HepG2 (cell line): ENCODE data around the gene KIF2C. TPM values are rescaled to one million over a fixed set of nuclear protein-coding genes. Genes with fewer than 3 reads are reported as not detected.

ENCODE experiments used
- AKNA ChIP-seq: sonication (generic); formaldehyde crosslinking; IDR thresholded peaks from 2 replicates; pipeline ENCODE4 v1.4.0; 2020; ENCODE audit warnings: missing genetic modification reagents, borderline replicate concordance
- CSRNP1 ChIP-seq: sonication (generic); formaldehyde crosslinking; IDR thresholded peaks from 2 replicates; pipeline ENCODE4 v1.8.1; 2023; ENCODE audit warnings: mild to moderate bottlenecking, missing genetic modification reagents
- ETV5 ChIP-seq: IDR thresholded peaks from 2 replicates; pipeline ENCODE4 v1.6.1; 2018; ENCODE audit warnings: missing biosample characterization, missing genetic modification reagents, inconsistent platforms, borderline replicate concordance
- GATA4 ChIP-seq: sonication (generic); IDR thresholded peaks from 2 replicates; pipeline ENCODE4 v1.6.1; 2016; ENCODE audit warnings: antibody characterized with exemption, low read depth, borderline replicate concordance
- GRHL1 ChIP-seq: sonication (generic); formaldehyde crosslinking; conservative IDR thresholded peaks from 2 replicates; pipeline ENCODE4 v1.8.0; 2022; ENCODE audit warnings: missing genetic modification reagents
- HDAC6 ChIP-seq: fragments of 200-600 bp; sonication (generic); IDR thresholded peaks from 2 replicates; pipeline ENCODE4 v1.7.0; 2017; ENCODE audit warnings: mild to moderate bottlenecking, antibody characterized with exemption, low read length, low read depth
- IKZF1 ChIP-seq: fragments of 450-650 bp; IDR thresholded peaks from 2 replicates; pipeline ENCODE4 v1.7.1; 2016
- MXD1 ChIP-seq: sonication (generic); formaldehyde crosslinking; IDR thresholded peaks from 2 replicates; pipeline ENCODE4 v1.4.0; 2020; ENCODE audit warnings: mild to moderate bottlenecking, missing genetic modification reagents
- PAXIP1 ChIP-seq: sonication (generic); formaldehyde crosslinking; conservative IDR thresholded peaks from 2 replicates; pipeline ENCODE4 v1.4.0; 2020; ENCODE audit warnings: mild to moderate bottlenecking, missing genetic modification reagents, moderate library complexity
- POLR2AphosphoS2 ChIP-seq: IDR thresholded peaks from 2 replicates; pipeline ENCODE4 v1.6.1; 2011; ENCODE audit warnings: low read depth, low read length, improper control_type of control experiment
- SAP130 ChIP-seq: IDR thresholded peaks from 2 replicates; pipeline ENCODE4 v1.6.1; 2016; ENCODE audit warnings: low read depth
- TBX3 ChIP-seq: fragments of 450-650 bp; IDR thresholded peaks from 2 replicates; pipeline ENCODE4 v1.6.1; 2017; ENCODE audit warnings: antibody characterized with exemption, mild to moderate bottlenecking, inconsistent platforms, borderline replicate concordance
- ZNF124 ChIP-seq: sonication (generic); formaldehyde crosslinking; IDR thresholded peaks from 2 replicates; pipeline ENCODE4 v1.4.0; 2020; ENCODE audit warnings: missing genetic modification reagents
- ZNF251 ChIP-seq: sonication (generic); formaldehyde crosslinking; IDR thresholded peaks from 2 replicates; pipeline ENCODE4 v1.9.0; 2021; ENCODE audit warnings: mild to moderate bottlenecking, missing genetic modification reagents
- ZNF652 ChIP-seq: IDR thresholded peaks from 2 replicates; pipeline ENCODE4 v1.6.1; 2016; ENCODE audit warnings: low read depth, borderline replicate concordance
- ZNF713 ChIP-seq: sonication (generic); formaldehyde crosslinking; IDR thresholded peaks from 2 replicates; pipeline ENCODE4 v1.4.0; 2020; ENCODE audit warnings: mild to moderate bottlenecking, missing genetic modification reagents
- polyA plus RNA-seq, 8 experiments: library from polyadenylated mRNA; depleted of rRNA in 3 of 8; stranded (reverse) in 7 of 8; unstranded in 1 of 8; fragments of >200 nt; fragmentation: Illumina TruSeq in 4 of 8; extraction: Trizol in 4 of 8; gene quantifications; 2 replicates each; pipeline versions ENCODE4 v1.2.1 to v1.2.3, GENCODE V29; 2011 to 2016; ENCODE audit warnings: low read depth in 4 of 8, missing spikeins in 1 of 8, mixed read lengths in 1 of 8; ENCODE audit not compliant: insufficient read depth in 1 of 8
- total RNA-seq, 5 experiments: library from RNA; depleted of rRNA; stranded (reverse); fragments of >200 nt; fragmentation: Illumina TruSeq; extraction: Trizol; gene quantifications; 2 replicates each; pipeline ENCODE4 v1.2.3, GENCODE V29; 2016; ENCODE audit warnings: low read depth in 1 of 5

The KIF2C gene
- total and polyA plus RNA-seq, 2 of the 13 experiments (the other 11 are each of a cell fraction or from before 2014, with no cell fraction given) = 29.7 to 53.7 TPM

GRCh38 chr1:44721485-44722361 is 17.9 kb upstream of the KIF2C start (continued):
- TF ChIP-seq AKNA (no peak), ZNF652 (peak; percentile 51; the same call in 1 of the 2 replicates), TBX3 (0 out of 2 replicates have a peak, but pooled peaks have one; percentile 8), ZNF251 (CRISPR knock-in tag) (no peak; the same call in 1 of the 2 replicates), ZNF713 (CRISPR knock-in tag) (no peak), GATA4 (peak; percentile 100), IKZF1 (no peak), POLR2AphosphoS2 (peak; percentile 99), ETV5 (CRISPR knock-in tag) (peak; percentile 56), SAP130 (peak; percentile 56), CSRNP1 (CRISPR knock-in tag) (no peak), PAXIP1 (CRISPR knock-in tag) (peak; percentile 9; the same call in 1 of the 2 replicates), ZNF124 (peak; percentile 95), HDAC6 (no peak; the same call in 1 of the 2 replicates), MXD1 (CRISPR knock-in tag) (no peak), GRHL1 (CRISPR knock-in tag) (no peak)
